HG03354 (cell line): ENCODE results near the gene C1orf94.

Experiments used
- ATAC-seq: cut with Tn5 transposase; IDR thresholded peaks from one replicate; pipeline ENCODE4 v1.9.1; 2021; ENCODE audit warnings: mild to moderate bottlenecking; ENCODE audit not compliant: unreplicated experiment, poor library complexity, severe bottlenecking

The C1orf94 gene

GRCh38 chr1:34176830-34177603 is at the start of gene C1orf94:
TSS of gene C1orf94 (plus strand) at chr1:34176907. CDS start at chr1:34177790, 883 bp downstream.
- ATAC-seq: no peak

GRCh38 chr1:34127006-34128000 is 49.4 kb upstream of the C1orf94 start:
- no peak for ATAC-seq

GRCh38 chr1:34128186-34128889 is 48.4 kb upstream of the C1orf94 start:
- ATAC-seq: no peak

- ATAC-seq: no peak
These were observed 47.1 kb upstream of the C1orf94 start for GRCh38 chr1:34129630-34130029.

- ATAC-seq: no peak
These were observed 46.4 kb upstream of the C1orf94 start for GRCh38 chr1:34130306-34130705.

- no peak for ATAC-seq
These were observed 45.1 kb upstream of the C1orf94 start for GRCh38 chr1:34131396-34132160.

GRCh38 chr1:34132161-34132420 is 44.6 kb upstream of the C1orf94 start:
- no peak for ATAC-seq

GRCh38 chr1:34137411-34137810 is 39.3 kb upstream of the C1orf94 start:
- no peak for ATAC-seq

GRCh38 chr1:34140011-34140676 is 36.6 kb upstream of the C1orf94 start:
- no peak for ATAC-seq

- ATAC-seq: no peak
These were observed 32.7 kb upstream of the C1orf94 start for GRCh38 chr1:34143975-34144374.

GRCh38 chr1:34144766-34145165 is 31.9 kb upstream of the C1orf94 start:
- ATAC-seq: no peak

- ATAC-seq: no peak
These were observed 29.4 kb upstream of the C1orf94 start for GRCh38 chr1:34147301-34147700.

GRCh38 chr1:34149501-34149900 is 27.2 kb upstream of the C1orf94 start:
- no peak for ATAC-seq

GRCh38 chr1:34153246-34153645 is 23.5 kb upstream of the C1orf94 start:
- no peak for ATAC-seq

- no peak for ATAC-seq
These were observed 20.8 kb upstream of the C1orf94 start for GRCh38 chr1:34155860-34156259.

GRCh38 chr1:34156739-34157138 is 20.0 kb upstream of the C1orf94 start:
- ATAC-seq: no peak

GRCh38 chr1:34162852-34163766 is 13.6 kb upstream of the C1orf94 start:
- peak; percentile 80 for ATAC-seq
